GM23338 (cell line): ENCODE data around the gene MAMDC2. TPM values are rescaled to one million over a fixed set of nuclear protein-coding genes. Genes with fewer than 3 reads are reported as not detected.

Experiments used
- ATAC-seq: fragments of 200-7000 bp; cut with Tn5 transposase; 3 replicates; pipeline ENCODE4 v1.9.1; 2020
- DNase-seq: peaks from one replicate; pipeline ENCODE4 v3.0.0-alpha.2; 2015; ENCODE audit warnings: low spot score
- H2AFZ ChIP-seq: fragments of 200-600 bp; sonication (generic); 2 replicates; pipeline ENCODE4 v1.8.0; 2016; ENCODE audit warnings: antibody characterized with exemption, mild to moderate bottlenecking, moderate library complexity
- H3F3A ChIP-seq: fragments of 200-600 bp; sonication (generic); replicated peaks from 2 replicates; pipeline ENCODE4 v1.8.0; 2017; ENCODE audit warnings: antibody characterized with exemption, mixed run types, low read depth
- H3K27ac ChIP-seq: fragments of 200-600 bp; sonication (generic); 2 replicates; pipeline ENCODE4 v1.6.1; 2016; ENCODE audit warnings: low read depth
- H3K27me3 ChIP-seq: fragments of 200-600 bp; sonication (generic); 2 replicates; pipeline ENCODE4 v1.8.0; 2016; ENCODE audit warnings: mild to moderate bottlenecking, mixed run types, moderate library complexity; ENCODE audit not compliant: insufficient read depth
- H3K36me3 ChIP-seq: fragments of 200-600 bp; sonication (generic); 2 replicates; pipeline ENCODE4 v1.8.0; 2016; ENCODE audit warnings: mild to moderate bottlenecking; ENCODE audit not compliant: insufficient read depth
- H3K4me1 ChIP-seq: fragments of 200-600 bp; sonication (generic); 2 replicates; pipeline ENCODE4 v1.8.0; 2016; ENCODE audit warnings: mild to moderate bottlenecking, moderate library complexity; ENCODE audit not compliant: insufficient read depth
- H3K4me2 ChIP-seq: fragments of 200-600 bp; sonication (generic); 2 replicates; pipeline ENCODE4 v1.7.1; 2017; ENCODE audit warnings: mixed run types
- H3K4me3 ChIP-seq: fragments of 200-600 bp; sonication (generic); 2 replicates; pipeline ENCODE4 v1.6.1; 2016; ENCODE audit warnings: mixed run types
- H3K79me2 ChIP-seq: fragments of 200-600 bp; sonication (generic); replicated peaks from 2 replicates; pipeline ENCODE4 v1.8.0; 2017; ENCODE audit warnings: mild to moderate bottlenecking; ENCODE audit not compliant: insufficient read depth
- H3K9me2 ChIP-seq: fragments of 200-600 bp; sonication (generic); 2 replicates; pipeline ENCODE4 v1.8.0; 2017; ENCODE audit not compliant: insufficient read depth
- H4K20me1 ChIP-seq: fragments of 200-600 bp; sonication (generic); replicated peaks from 2 replicates; pipeline ENCODE4 v1.8.0; 2017; ENCODE audit warnings: mild to moderate bottlenecking; ENCODE audit not compliant: insufficient read depth
- H3K27ac Mint-ChIP-seq: 2 replicates; pipeline ENCODE4 v1.8.0; 2020; ENCODE audit warnings: inconsistent platforms, mild to moderate bottlenecking, moderate library complexity, mixed read lengths
- H3K27me3 Mint-ChIP-seq: 3 replicates; pipeline ENCODE4 v1.8.0; 2022; ENCODE audit warnings: low read depth, mild to moderate bottlenecking, moderate library complexity, mixed read lengths, inconsistent platforms; ENCODE audit not compliant: insufficient read depth, poor library complexity
- H3K36me3 Mint-ChIP-seq: 3 replicates; pipeline ENCODE4 v1.8.0; 2021; ENCODE audit warnings: low read depth, mild to moderate bottlenecking, inconsistent platforms, moderate library complexity, mixed read lengths
- H3K4me1 Mint-ChIP-seq: 3 replicates; pipeline ENCODE4 v1.8.0; 2020; ENCODE audit warnings: mild to moderate bottlenecking, inconsistent platforms, mixed read lengths
- H3K4me3 Mint-ChIP-seq: 3 replicates; pipeline ENCODE4 v1.8.0; 2021; ENCODE audit warnings: moderate library complexity, mild to moderate bottlenecking, inconsistent platforms, mixed read lengths
- H3K9me3 Mint-ChIP-seq: 3 replicates; pipeline ENCODE4 v1.8.0; 2020; ENCODE audit warnings: moderate library complexity, mild to moderate bottlenecking, inconsistent platforms, mixed read lengths
- EZH2 ChIP-seq: fragments of 200-600 bp; sonication (generic); IDR thresholded peaks from one replicate; pipeline ENCODE4 v1.8.0; 2017; ENCODE audit warnings: antibody characterized with exemption, mild to moderate bottlenecking, low read depth; ENCODE audit not compliant: unreplicated experiment
- EZH2phosphoT487 ChIP-seq: fragments of 200-600 bp; sonication (generic); IDR thresholded peaks from one replicate; pipeline ENCODE4 v1.8.1; 2018; ENCODE audit warnings: antibody characterized with exemption; ENCODE audit not compliant: unreplicated experiment
- JUNB ChIP-seq: IDR thresholded peaks from one replicate; pipeline ENCODE4 v1.6.1; 2016; ENCODE audit warnings: antibody characterized with exemption; ENCODE audit not compliant: unreplicated experiment
- NANOG ChIP-seq: IDR thresholded peaks from 2 replicates; pipeline ENCODE4 v1.6.1; 2016; ENCODE audit warnings: antibody characterized with exemption, borderline replicate concordance
- REST ChIP-seq: IDR thresholded peaks from one replicate; pipeline ENCODE4 v1.6.1; 2018; ENCODE audit warnings: antibody characterized with exemption; ENCODE audit not compliant: unreplicated experiment
- STAT1 ChIP-seq: IDR thresholded peaks from one replicate; pipeline ENCODE4 v1.6.1; 2016; ENCODE audit warnings: antibody characterized with exemption; ENCODE audit not compliant: unreplicated experiment
- ZNF114 ChIP-seq: fragments of 250-450 bp; sonication (Bioruptor Pico); IDR thresholded peaks from 2 replicates; pipeline ENCODE4 v1.5.0; 2020; ENCODE audit warnings: mild to moderate bottlenecking, moderate library complexity
- polyA plus RNA-seq: library from polyadenylated mRNA; unstranded; fragments of >200 nt; fragmentation: Nextera tagmentation; extraction: Ambion mirVana; gene quantifications from 2 replicates; pipeline ENCODE4 v1.2.1, GENCODE V29; 2016
- total RNA-seq: library from RNA; depleted of rRNA; stranded (reverse); fragments of >200 nt; shearing (Covaris generic); gene quantifications from 2 replicates; pipeline ENCODE4 v1.2.3, GENCODE V29; 2014

The MAMDC2 gene
- total and polyA plus RNA-seq, 2 experiments from 2014 or later, result 7.7 to 19.6 TPM

- no peaks in the 10 kb centered on the region for H3F3A ChIP-seq
- no peaks in the 10 kb centered on the region for H4K20me1 ChIP-seq
- Mint-ChIP-seq H3K4me3 (no peak overlapping the region), H3K27me3 (no peaks in the 10 kb centered on the region), H3K4me1 (no peaks in the 10 kb centered on the region), H3K36me3 (0 out of 3 replicates have a peak, but pooled peaks cover 6% of the 10 kb centered on the region), H3K27ac (no peak overlapping the region), H3K9me3 (no peaks in the 10 kb centered on the region)
- H3K9me2 ChIP-seq, result no peaks in the 10 kb centered on the region
- no peaks in the 10 kb centered on the region for H3K36me3 ChIP-seq
- no peak for TF ChIP-seq NANOG
- no peak overlapping the region for H3K4me2 ChIP-seq
- no peaks in the 10 kb centered on the region for H3K27me3 ChIP-seq
- ATAC-seq, result no peak
- H3K4me3 ChIP-seq, result no peak overlapping the region
- no peak overlapping the region for H3K27ac ChIP-seq
- no peaks in the 10 kb centered on the region for H3K79me2 ChIP-seq
- H2AFZ ChIP-seq, result no peak overlapping the region
- DNase-seq, result no peak
- no peaks in the 10 kb centered on the region for H3K4me1 ChIP-seq
Observed at GRCh38 chr9:70222354-70222753, 178.7 kb downstream of the MAMDC2 start.

GRCh38 chr9:70228118-70228517 lies 184.5 kb downstream of the MAMDC2 start:
- H3K27me3 ChIP-seq, result no peaks in the 10 kb centered on the region
- Mint-ChIP-seq H3K4me1 (peaks cover 4% of the 10 kb centered on the region; the same call in 2 of the 3 replicates), H3K36me3 (peaks cover 7% of the 10 kb centered on the region; the same call in 2 of the 3 replicates), H3K27me3 (no peaks in the 10 kb centered on the region), H3K9me3 (peaks cover 2% of the 10 kb centered on the region; the same call in 2 of the 3 replicates), H3K4me3 (no peak overlapping the region), H3K27ac (no peak overlapping the region)
- H4K20me1 ChIP-seq, result no peaks in the 10 kb centered on the region
- ATAC-seq, result no peak
- no peaks in the 10 kb centered on the region for H3K4me1 ChIP-seq
- no peaks in the 10 kb centered on the region for H3K36me3 ChIP-seq
- H3K79me2 ChIP-seq, result no peaks in the 10 kb centered on the region
- H3F3A ChIP-seq, result no peaks in the 10 kb centered on the region
- no peak overlapping the region for H3K27ac ChIP-seq
- H3K4me2 ChIP-seq, result no peak overlapping the region
- TF ChIP-seq EZH2phosphoT487, result no peak
- no peak for TF ChIP-seq EZH2
- no peak for TF ChIP-seq REST
- TF ChIP-seq JUNB, result no peak
- TF ChIP-seq STAT1, result no peak
- H3K9me2 ChIP-seq, result no peaks in the 10 kb centered on the region
- no peak for DNase-seq
- no peak overlapping the region for H3K4me3 ChIP-seq
- H2AFZ ChIP-seq, result no peak overlapping the region

DNA sequence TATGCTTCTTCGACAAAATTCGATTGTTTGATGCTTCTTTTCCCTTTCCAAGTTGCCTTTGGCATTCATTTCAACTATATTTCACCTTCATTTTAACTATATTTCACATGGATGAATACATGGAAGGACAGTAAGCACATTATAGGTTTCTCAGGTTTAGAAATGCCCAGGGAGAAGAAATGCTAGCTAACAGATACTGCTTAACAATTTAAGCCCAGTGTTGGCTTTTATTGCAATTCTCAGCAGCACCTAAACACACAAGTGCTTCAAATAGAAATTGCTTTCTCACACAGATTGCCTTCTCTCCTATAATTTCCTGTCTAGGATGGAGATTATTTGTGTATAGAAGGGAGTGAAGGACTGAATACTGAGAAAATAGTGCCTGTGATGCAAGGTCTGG lies 185.0 kb downstream of the MAMDC2 start:
- H3K4me3 Mint-ChIP-seq, result no peak overlapping the region
- Histone ChIP-seq H3K79me2 (no peaks in the 10 kb centered on the region), H3K27me3 (no peaks in the 10 kb centered on the region), H4K20me1 (no peaks in the 10 kb centered on the region), H3K4me3 (no peak overlapping the region), H3K36me3 (no peaks in the 10 kb centered on the region), H3K9me2 (no peaks in the 10 kb centered on the region), H3K4me1 (no peaks in the 10 kb centered on the region), H3K27ac (no peak overlapping the region), H2AFZ (no peak overlapping the region), H3F3A (no peaks in the 10 kb centered on the region), H3K4me2 (no peak overlapping the region)
- H3K27ac Mint-ChIP-seq, result no peak overlapping the region
- TF ChIP-seq REST (no peak), EZH2 (no peak), NANOG (no peak), ZNF114 (CRISPR knock-in tag) (no peak)
- peaks cover 4% of the 10 kb centered on the region; the same call in 2 of the 3 replicates for H3K4me1 Mint-ChIP-seq
- H3K9me3 Mint-ChIP-seq, result peaks cover 5% of the 10 kb centered on the region
- no peaks in the 10 kb centered on the region for H3K27me3 Mint-ChIP-seq
- DNase-seq (no peak), ATAC-seq (no peak)
- peaks cover 12% of the 10 kb centered on the region for H3K36me3 Mint-ChIP-seq
